HFFc6 (cell line): Measurements from ENCODE around the gene HNF1B. TPM values are rescaled to one million over a fixed set of nuclear protein-coding genes. Genes with fewer than 3 reads are reported as not detected.
A peak's percentile ranks its signal among the peaks of the same experiment; 100 is the strongest.

ENCODE experiments used
- DNase-seq: peaks from one replicate; pipeline ENCODE4 v3.0.0-alpha.2; 2018
- H3K27ac Mint-ChIP-seq: 2 replicates; pipeline ENCODE4 v1.8.0; 2020; ENCODE audit warnings: mild to moderate bottlenecking, mixed read lengths
- H3K27me3 Mint-ChIP-seq: 2 replicates; pipeline ENCODE4 v1.8.0; 2021; ENCODE audit warnings: mild to moderate bottlenecking, moderate library complexity, mixed read lengths; ENCODE audit not compliant: insufficient read depth
- H3K36me3 Mint-ChIP-seq: 2 replicates; pipeline ENCODE4 v1.8.0; 2021; ENCODE audit warnings: low read depth, mixed read lengths
- H3K4me1 Mint-ChIP-seq: 2 replicates; pipeline ENCODE4 v1.8.0; 2020; ENCODE audit warnings: low read depth, mixed read lengths
- H3K4me3 Mint-ChIP-seq: 2 replicates; pipeline ENCODE4 v1.8.0; 2020; ENCODE audit warnings: mild to moderate bottlenecking, moderate library complexity, mixed read lengths
- H3K9me3 Mint-ChIP-seq: 2 replicates; pipeline ENCODE4 v1.8.0; 2020; ENCODE audit warnings: mild to moderate bottlenecking, mixed read lengths
- total RNA-seq, 6 experiments: library from RNA; stranded (reverse); fragmentation: NEBNext Ultra II Directional; extraction: Animal tissue kit (Norgen Biotek cat#: 25700); gene quantifications; 2 replicates in 1 of 6; 3 replicates in 5 of 6; pipeline ENCODE4 v1.2.3, GENCODE V29; 2021
- TF ChIP-seq, protein P1 (sequence below): fragments of 200-600 bp; sonication (generic); IDR thresholded peaks from 2 replicates; pipeline ENCODE4 v1.5.0; 2021; ENCODE audit warnings: antibody characterized with exemption, mild to moderate bottlenecking

HNF1B gene
- total RNA-seq, 6 experiments from 2014 or later, result not detected

DNA sequence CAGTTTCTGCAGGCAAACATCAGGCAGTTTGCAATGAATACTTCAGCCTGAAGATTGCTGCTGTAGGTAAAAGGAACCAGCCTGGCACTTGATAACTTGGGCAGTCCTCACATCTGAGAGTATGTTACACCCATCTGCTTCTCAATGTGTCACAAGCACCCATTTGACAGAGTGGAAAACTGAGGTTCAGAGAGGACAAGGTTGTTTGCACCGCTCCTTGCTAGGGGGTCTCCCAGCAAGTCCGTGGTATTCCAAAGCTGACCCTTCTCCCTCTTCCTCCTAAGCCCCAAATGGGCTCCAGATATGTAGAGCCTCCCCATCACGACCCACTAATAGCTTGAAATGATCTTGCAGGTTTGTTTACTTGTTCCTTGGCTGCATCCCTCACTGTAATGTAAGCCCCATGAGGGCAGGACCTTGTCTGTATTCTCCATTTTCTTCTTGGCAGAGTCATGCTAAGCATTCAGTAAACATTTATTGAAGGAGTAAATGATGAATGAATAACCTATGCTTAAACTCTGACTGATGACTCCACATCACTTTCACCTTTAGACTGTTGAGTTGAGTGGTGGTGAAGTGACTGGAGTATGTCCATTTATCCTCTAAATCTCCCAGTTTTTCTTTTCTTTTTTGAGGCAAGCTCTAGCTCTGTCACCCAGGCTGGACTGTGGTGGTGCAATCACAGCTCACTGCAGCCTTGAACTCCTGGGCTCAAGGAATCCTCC, 26.4 kb downstream of the HNF1B start:
- H3K27ac Mint-ChIP-seq, result no peak overlapping the region
- no peaks in the 10 kb centered on the region for H3K36me3 Mint-ChIP-seq
- H3K4me1 Mint-ChIP-seq, result peaks cover 22% of the 10 kb centered on the region
- no peaks in the 10 kb centered on the region for H3K9me3 Mint-ChIP-seq
- peaks cover 42% of the 10 kb centered on the region for H3K27me3 Mint-ChIP-seq
- TF ChIP-seq, protein P1, sequence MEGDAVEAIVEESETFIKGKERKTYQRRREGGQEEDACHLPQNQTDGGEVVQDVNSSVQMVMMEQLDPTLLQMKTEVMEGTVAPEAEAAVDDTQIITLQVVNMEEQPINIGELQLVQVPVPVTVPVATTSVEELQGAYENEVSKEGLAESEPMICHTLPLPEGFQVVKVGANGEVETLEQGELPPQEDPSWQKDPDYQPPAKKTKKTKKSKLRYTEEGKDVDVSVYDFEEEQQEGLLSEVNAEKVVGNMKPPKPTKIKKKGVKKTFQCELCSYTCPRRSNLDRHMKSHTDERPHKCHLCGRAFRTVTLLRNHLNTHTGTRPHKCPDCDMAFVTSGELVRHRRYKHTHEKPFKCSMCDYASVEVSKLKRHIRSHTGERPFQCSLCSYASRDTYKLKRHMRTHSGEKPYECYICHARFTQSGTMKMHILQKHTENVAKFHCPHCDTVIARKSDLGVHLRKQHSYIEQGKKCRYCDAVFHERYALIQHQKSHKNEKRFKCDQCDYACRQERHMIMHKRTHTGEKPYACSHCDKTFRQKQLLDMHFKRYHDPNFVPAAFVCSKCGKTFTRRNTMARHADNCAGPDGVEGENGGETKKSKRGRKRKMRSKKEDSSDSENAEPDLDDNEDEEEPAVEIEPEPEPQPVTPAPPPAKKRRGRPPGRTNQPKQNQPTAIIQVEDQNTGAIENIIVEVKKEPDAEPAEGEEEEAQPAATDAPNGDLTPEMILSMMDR, result no peak
- H3K4me3 Mint-ChIP-seq, result no peak overlapping the region
- DNase-seq, result no peak

DNA sequence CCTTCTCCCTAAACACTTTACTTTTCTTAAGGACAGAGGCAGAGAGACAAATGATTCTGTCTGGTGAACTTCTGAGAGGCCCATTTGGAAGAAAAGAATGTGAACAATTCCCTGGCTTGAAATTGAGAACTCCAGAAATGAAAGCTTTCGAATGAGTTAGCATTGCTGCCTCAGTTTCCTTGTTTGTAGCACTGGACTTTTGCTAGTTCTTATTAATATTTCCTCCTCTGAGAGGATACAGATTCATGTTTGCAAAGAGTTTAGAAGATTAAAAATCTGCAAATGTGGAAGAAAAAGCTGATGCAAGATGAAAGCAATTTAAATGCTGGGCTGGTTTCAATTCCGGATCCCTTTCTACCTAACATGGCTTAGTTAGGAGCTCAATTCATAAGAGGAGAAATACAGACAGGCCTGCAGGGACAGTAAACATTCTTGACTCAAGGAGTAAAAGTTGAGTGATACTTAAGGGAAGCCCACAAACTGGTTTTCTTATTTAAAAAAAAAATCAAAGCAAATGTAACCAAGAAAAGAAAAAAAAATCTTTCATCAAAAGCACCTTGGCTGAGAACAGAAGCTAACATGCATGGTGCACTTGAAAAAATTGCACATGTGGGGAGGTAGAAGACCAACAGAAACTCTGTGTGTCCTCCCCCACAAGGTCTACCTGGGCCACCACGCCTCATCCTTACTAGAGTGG, 27.1 kb downstream of the HNF1B start:
- Mint-ChIP-seq H3K27ac (peak overlapping the region; percentile 43; the same call in 1 of the 2 replicates), H3K27me3 (peaks cover 44% of the 10 kb centered on the region)
- no peak for DNase-seq

DNA sequence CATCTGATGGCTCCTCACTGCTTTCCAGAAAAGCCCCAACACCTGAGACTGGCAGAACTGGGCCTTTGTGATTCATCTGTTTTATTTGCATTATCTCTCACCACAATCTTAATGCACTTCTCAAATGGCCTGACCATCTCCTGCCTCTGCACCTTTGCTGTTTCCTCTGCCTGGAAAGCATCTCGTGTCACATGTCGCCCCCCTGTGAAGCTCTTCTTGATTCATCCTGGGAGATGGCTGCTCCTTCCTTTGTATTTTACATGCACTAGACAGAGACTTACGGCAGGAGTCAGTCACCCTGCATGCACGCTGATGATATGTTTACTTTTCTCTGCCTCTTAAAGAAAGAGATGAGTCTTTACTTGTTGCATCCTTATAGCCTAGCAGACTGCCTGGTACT, 30.0 kb downstream of the HNF1B start:
- peaks cover 22% of the 10 kb centered on the region for H3K4me1 Mint-ChIP-seq
- H3K27ac Mint-ChIP-seq, result no peak overlapping the region
- no peaks in the 10 kb centered on the region for H3K36me3 Mint-ChIP-seq
- DNase-seq, result no peak
- H3K9me3 Mint-ChIP-seq, result no peaks in the 10 kb centered on the region
- H3K4me3 Mint-ChIP-seq, result no peak overlapping the region
- H3K27me3 Mint-ChIP-seq, result peaks cover 47% of the 10 kb centered on the region
- TF ChIP-seq, protein P1, result no peak

More for the DNA sequence above, 27.1 kb downstream of the HNF1B start:
- TF ChIP-seq, protein P1, result no peak
- Mint-ChIP-seq H3K36me3 (no peaks in the 10 kb centered on the region), H3K4me1 (peaks cover 22% of the 10 kb centered on the region), H3K9me3 (no peaks in the 10 kb centered on the region), H3K4me3 (peak overlapping the region; percentile 16; the same call in 1 of the 2 replicates)

DNA sequence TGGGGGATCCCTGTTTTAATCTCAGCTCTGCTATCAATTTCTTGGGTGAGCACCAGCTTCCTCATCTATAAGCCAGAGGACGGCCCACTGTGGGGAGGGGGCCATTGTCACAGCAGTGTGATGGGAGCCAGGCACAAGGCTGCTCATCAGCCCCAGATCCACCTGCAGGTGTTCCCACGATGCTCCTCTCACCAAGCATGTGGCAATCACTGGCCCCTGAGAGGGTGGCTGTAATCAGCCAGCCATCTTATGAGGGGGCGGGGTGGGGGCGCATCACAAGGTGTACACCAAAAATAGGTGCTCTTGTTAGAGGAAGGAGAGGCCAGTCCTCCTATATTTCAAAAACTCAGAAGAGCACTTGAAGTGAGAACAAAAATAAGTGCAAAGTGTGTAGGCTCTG, 31.2 kb downstream of the HNF1B start:
- Mint-ChIP-seq H3K27me3 (peaks cover 47% of the 10 kb centered on the region), H3K27ac (no peak overlapping the region), H3K4me3 (no peak overlapping the region), H3K9me3 (no peaks in the 10 kb centered on the region), H3K4me1 (peaks cover 22% of the 10 kb centered on the region), H3K36me3 (no peaks in the 10 kb centered on the region)
- TF ChIP-seq, protein P1, result no peak
- no peak for DNase-seq

DNA sequence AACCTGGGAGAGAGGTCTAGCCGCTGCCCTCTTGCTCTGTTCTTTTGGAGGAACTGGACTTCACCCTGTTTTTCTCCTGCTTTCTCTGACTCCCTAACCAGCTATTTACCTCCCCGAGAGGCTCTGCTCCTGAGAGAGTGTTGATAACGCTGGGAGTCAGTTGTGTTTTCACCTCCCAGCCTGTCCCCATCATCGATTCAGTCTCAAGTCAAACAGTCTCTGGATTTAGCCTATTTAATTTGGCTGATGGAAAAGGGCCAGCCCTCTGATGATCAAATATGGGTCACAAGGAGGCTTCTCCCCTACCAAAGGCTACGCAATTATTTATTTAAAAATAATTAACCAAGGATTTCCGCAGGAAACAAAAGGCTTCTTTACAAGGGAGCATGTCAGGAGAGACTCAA, 31.8 kb downstream of the HNF1B start:
- H3K36me3 Mint-ChIP-seq, result no peaks in the 10 kb centered on the region
- DNase-seq, result no peak
- peaks cover 22% of the 10 kb centered on the region for H3K4me1 Mint-ChIP-seq
- no peaks in the 10 kb centered on the region for H3K9me3 Mint-ChIP-seq
- peaks cover 49% of the 10 kb centered on the region for H3K27me3 Mint-ChIP-seq
- H3K4me3 Mint-ChIP-seq, result no peak overlapping the region
- TF ChIP-seq, protein P1, result no peak
- no peak overlapping the region for H3K27ac Mint-ChIP-seq
